Astrocyte (in vitro differentiated cells and primary cell): Measurements from ENCODE around the gene NLRX1.

Experiments used
- EZH2 ChIP-seq: IDR thresholded peaks from 2 replicates; pipeline ENCODE4 v1.6.1; 2012; ENCODE audit warnings: mild to moderate bottlenecking, low read length, inconsistent platforms; ENCODE audit not compliant: insufficient read depth
- TF ChIP-seq, protein P1 (sequence below): IDR thresholded peaks from 2 replicates; pipeline ENCODE4 v1.5.1; 2011; ENCODE audit warnings: low read depth, mild to moderate bottlenecking, inconsistent platforms, low read length, moderate library complexity; ENCODE audit not compliant: insufficient read depth

DNA sequence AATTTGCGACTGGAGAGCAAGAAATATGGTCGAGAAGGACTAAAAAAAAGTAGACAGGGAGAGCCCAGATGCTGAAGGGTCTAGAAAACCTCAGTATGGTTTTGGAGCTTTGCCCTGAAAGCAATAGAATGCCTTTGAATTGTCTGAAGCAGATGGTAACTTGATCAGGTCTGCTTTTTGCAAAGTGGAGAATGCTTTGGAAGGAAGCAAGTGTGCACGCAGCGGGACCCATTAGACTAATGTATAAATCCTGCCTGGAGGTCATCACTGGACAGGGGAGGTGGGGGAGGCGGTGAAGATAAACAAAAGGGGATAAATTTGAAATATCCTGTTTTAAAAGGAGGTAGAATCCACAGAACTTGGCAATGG lies 47.9 kb upstream of the NLRX1 start:
- no peak for TF ChIP-seq EZH2
- TF ChIP-seq, protein P1, sequence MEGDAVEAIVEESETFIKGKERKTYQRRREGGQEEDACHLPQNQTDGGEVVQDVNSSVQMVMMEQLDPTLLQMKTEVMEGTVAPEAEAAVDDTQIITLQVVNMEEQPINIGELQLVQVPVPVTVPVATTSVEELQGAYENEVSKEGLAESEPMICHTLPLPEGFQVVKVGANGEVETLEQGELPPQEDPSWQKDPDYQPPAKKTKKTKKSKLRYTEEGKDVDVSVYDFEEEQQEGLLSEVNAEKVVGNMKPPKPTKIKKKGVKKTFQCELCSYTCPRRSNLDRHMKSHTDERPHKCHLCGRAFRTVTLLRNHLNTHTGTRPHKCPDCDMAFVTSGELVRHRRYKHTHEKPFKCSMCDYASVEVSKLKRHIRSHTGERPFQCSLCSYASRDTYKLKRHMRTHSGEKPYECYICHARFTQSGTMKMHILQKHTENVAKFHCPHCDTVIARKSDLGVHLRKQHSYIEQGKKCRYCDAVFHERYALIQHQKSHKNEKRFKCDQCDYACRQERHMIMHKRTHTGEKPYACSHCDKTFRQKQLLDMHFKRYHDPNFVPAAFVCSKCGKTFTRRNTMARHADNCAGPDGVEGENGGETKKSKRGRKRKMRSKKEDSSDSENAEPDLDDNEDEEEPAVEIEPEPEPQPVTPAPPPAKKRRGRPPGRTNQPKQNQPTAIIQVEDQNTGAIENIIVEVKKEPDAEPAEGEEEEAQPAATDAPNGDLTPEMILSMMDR = no peak
